Epithelial cell of proximal tubule (primary cell): ENCODE measurements around the gene PAPSS2. TPM values are rescaled to one million over a fixed set of nuclear protein-coding genes. Genes with fewer than 3 reads are reported as not detected.

Experiments used
- DNase-seq: peaks from one replicate; pipeline ENCODE4 v3.0.0-alpha.2; 2011; ENCODE audit warnings: low read depth
- H3K4me3 ChIP-seq: 2 replicates; pipeline ENCODE4 v1.5.1; 2011; ENCODE audit warnings: low read depth, mild to moderate bottlenecking, low read length
- total RNA-seq: library from RNA; depleted of rRNA; stranded (reverse); fragments of >200 nt; gene quantifications from 2 replicates; pipeline ENCODE4 v1.2.3, GENCODE V29; 2015
- TF ChIP-seq, protein P1 (sequence below): conservative IDR thresholded peaks from 2 replicates; pipeline ENCODE4 v1.5.1; 2012; ENCODE audit warnings: low read depth, mild to moderate bottlenecking, low read length

The PAPSS2 gene
- total RNA-seq, 1 donor from 2014 or later: 15.6 TPM

DNA sequence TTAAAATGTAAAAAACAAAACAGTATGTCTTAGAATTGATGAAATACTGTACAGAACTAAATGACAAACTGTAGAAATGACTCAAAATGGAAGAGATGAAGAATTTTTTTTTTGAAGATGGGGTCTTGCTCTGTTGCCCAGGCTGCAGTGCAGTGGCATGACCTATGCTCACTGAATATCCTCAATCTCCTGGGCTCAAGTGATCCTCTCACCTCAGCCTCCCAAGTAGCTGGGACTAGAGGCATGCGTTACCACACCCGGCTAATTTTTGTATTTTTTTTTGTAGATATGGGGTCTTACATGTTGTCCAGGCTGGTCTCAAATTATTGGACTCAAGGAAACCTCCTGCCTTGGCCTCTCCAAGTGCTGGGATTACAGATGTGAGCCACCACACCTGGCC lies 121.9 kb downstream of the PAPSS2 start:
- no peak overlapping the region for H3K4me3 ChIP-seq
- TF ChIP-seq, protein P1, sequence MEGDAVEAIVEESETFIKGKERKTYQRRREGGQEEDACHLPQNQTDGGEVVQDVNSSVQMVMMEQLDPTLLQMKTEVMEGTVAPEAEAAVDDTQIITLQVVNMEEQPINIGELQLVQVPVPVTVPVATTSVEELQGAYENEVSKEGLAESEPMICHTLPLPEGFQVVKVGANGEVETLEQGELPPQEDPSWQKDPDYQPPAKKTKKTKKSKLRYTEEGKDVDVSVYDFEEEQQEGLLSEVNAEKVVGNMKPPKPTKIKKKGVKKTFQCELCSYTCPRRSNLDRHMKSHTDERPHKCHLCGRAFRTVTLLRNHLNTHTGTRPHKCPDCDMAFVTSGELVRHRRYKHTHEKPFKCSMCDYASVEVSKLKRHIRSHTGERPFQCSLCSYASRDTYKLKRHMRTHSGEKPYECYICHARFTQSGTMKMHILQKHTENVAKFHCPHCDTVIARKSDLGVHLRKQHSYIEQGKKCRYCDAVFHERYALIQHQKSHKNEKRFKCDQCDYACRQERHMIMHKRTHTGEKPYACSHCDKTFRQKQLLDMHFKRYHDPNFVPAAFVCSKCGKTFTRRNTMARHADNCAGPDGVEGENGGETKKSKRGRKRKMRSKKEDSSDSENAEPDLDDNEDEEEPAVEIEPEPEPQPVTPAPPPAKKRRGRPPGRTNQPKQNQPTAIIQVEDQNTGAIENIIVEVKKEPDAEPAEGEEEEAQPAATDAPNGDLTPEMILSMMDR: no peak
- DNase-seq: no peak

DNA sequence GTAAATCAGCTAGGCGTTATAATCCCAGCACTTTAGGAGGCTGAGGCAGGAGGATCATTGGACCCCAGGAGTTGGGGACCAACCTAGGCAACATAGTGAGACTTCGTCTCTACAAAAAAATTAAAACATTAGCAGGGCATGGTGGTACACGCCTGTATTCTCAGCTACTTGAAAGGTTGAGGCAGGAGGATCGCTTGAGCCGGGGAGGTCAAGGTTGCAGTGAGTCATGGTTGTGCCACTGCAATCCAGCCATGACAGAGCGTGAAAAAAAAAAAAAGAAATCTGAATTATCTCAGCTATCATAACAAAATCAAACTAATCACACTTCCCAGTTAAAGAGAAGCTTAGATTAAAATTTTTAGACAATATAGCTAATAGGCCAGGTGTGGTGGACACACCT lies 123.0 kb downstream of the PAPSS2 start:
- DNase-seq: no peak
- H3K4me3 ChIP-seq: no peak overlapping the region
- TF ChIP-seq, protein P1: no peak

DNA sequence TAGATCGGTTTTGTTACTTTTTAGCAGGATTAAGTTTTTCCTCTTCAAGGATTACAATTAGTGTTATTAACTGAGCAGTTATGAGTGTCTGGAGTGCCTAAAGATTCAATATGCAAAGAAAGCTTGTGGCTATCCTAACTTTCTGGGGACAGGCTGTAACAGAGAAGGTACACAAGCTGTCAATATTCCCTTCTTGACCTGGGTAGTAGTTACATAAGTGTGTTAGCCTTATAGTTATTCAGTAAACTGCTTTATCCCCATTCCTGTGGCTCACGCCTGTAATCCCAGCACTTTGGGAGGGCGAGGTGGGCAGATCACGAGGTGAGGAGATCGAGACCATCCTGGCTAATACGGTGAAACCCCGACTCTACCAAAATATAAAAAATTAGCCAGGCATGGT lies 126.7 kb downstream of the PAPSS2 start:
- H3K4me3 ChIP-seq: no peak overlapping the region
- TF ChIP-seq, protein P1: no peak
- DNase-seq: no peak

DNA sequence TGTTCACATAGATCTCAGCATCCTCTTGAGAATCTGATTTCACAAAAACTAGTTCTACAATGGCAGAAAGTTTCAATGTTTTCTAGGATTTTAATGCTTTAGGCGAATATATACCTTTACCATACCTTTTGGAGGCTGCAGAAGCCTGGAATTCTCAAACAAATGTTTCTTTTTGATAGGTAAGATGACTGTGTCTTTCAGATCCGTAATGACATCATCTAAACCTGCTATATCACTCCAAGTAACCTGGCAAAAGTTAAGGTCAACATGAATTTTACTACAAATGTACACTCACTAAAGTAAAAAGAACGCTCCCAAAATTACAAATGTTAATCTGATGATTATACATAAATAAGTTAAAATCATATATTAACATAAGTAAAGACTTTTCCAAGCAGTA lies 130.5 kb downstream of the PAPSS2 start:
- no peak overlapping the region for H3K4me3 ChIP-seq
- no peak for DNase-seq
- TF ChIP-seq, protein P1: no peak

DNA sequence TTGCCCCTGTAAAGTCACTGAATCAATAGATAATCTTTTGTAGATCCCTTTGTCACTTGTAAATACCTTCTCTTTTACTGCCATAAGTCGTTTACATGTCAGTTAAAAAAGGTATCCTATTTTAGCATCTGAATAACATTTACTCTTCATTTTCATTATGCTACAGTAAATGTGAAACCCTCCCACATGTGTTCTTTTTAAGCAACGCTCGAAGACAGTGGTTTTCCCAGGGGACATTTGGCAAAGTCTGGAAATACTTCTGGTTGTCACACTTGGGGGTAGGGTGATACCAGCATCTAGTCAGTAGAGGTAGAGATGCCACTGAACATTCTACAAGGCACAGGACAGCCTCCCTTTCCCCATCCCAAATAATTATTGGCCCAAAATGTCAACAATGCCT lies 134.6 kb downstream of the PAPSS2 start:
- TF ChIP-seq, protein P1: no peak
- DNase-seq: no peak
- H3K4me3 ChIP-seq: no peak overlapping the region

Other genes with a start within 250 kb of the PAPSS2 start
- gene MINPP1, start 155.0 kb upstream of the PAPSS2 start, total RNA-seq: 29.3 and 29.9 TPM in 2 replicates
- 24.5 and 24.8 TPM in 2 replicates for gene ATAD1, start 158.3 kb downstream of the PAPSS2 start, total RNA-seq
- gene KLLN, start 203.7 kb downstream of the PAPSS2 start, total RNA-seq: 0.06 and 0.36 TPM in 2 replicates
- 33.4 and 34.5 TPM in 2 replicates for gene PTEN, start 203.7 kb downstream of the PAPSS2 start, total RNA-seq